Measurements from ENCODE around the gene PCSK6.
"Not testable (repeated sequence)": the region's sequence is repeated elsewhere in the genome, so short reads cannot be mapped to it uniquely, and the experiment has no call there.

The PCSK6 gene

GRCh38 chr15:101481917-101482525, 7.5 kb downstream of the PCSK6 start:
- no peak for DNase-seq

GRCh38 chr15:101481381-101481705, 8.2 kb downstream of the PCSK6 start:
- DNase-seq = no peak

- DNase-seq = no peak
Measured at GRCh38 chr15:101480613-101481380, 8.7 kb downstream of the PCSK6 start.

- DNase-seq = no peak
Measured at GRCh38 chr15:101479851-101480612, 9.5 kb downstream of the PCSK6 start.

- DNase-seq = no peak
Measured at GRCh38 chr15:101479342-101479845, 10.1 kb downstream of the PCSK6 start.

GRCh38 chr15:101478701-101479341, 10.7 kb downstream of the PCSK6 start:
- no peak for DNase-seq

GRCh38 chr15:101477851-101478362, 11.6 kb downstream of the PCSK6 start:
- no peak for DNase-seq

- no peak for DNase-seq
Measured at GRCh38 chr15:101476756-101477155, 12.8 kb downstream of the PCSK6 start.

- no peak for DNase-seq
Measured at GRCh38 chr15:101474983-101475382, 14.5 kb downstream of the PCSK6 start.

- no peak for DNase-seq
Measured at GRCh38 chr15:101474233-101474632, 15.3 kb downstream of the PCSK6 start.

- no peak for DNase-seq
Measured at GRCh38 chr15:101472033-101472432, 17.5 kb downstream of the PCSK6 start.

GRCh38 chr15:101470548-101471239, 18.8 kb downstream of the PCSK6 start:
- DNase-seq = no peak

- no peak for DNase-seq
Measured at GRCh38 chr15:101469520-101470288, 19.8 kb downstream of the PCSK6 start.

- no peak for DNase-seq
Measured at GRCh38 chr15:101466188-101466587, 23.3 kb downstream of the PCSK6 start.

GRCh38 chr15:101464999-101465669, 24.4 kb downstream of the PCSK6 start:
- DNase-seq = no peak

GRCh38 chr15:101464256-101464998, 25.1 kb downstream of the PCSK6 start:
- no peak for DNase-seq

- not testable (repeated sequence) for DNase-seq
Measured at GRCh38 chr15:101463696-101464095, 25.8 kb downstream of the PCSK6 start.

- no peak for DNase-seq
Measured at GRCh38 chr15:101463270-101463669, 26.2 kb downstream of the PCSK6 start.

GRCh38 chr15:101461097-101461496, 28.4 kb downstream of the PCSK6 start:
- DNase-seq = no peak

GRCh38 chr15:101459579-101460300, 29.8 kb downstream of the PCSK6 start:
- DNase-seq = no peak
